ENCODE data around the gene TNFRSF1A.

- TF ChIP-seq POLR2A (IDR thresholded peaks at IDR 0.05) (no peak), CTCF (IDR thresholded peaks at IDR 0.05) (no peak), POLR2AphosphoS5 (IDR thresholded peaks at IDR 0.05) (no peak)
These were observed 9.7 kb upstream of the TNFRSF1A start for GRCh38 chr12:6351622-6352021.
